Activated T-cell treated with anti-CD3 and anti-CD28 coated beads for 1 hour (primary cell): ENCODE data around the gene SDHA.
"Not testable (repeated sequence)": the region's sequence is repeated elsewhere in the genome, so short reads cannot be mapped to it uniquely, and the experiment has no call there.

ENCODE experiments used
- DNase-seq: peaks from one replicate; pipeline ENCODE4 v3.0.0-alpha.2; 2020; ENCODE audit warnings: low read depth

Gene SDHA

GRCh38 chr5:300691-301435, 82.7 kb downstream of the SDHA start:
- not testable (repeated sequence) for DNase-seq

- not testable (repeated sequence) for DNase-seq
Observed at GRCh38 chr5:302416-302815, 84.3 kb downstream of the SDHA start.

DNA sequence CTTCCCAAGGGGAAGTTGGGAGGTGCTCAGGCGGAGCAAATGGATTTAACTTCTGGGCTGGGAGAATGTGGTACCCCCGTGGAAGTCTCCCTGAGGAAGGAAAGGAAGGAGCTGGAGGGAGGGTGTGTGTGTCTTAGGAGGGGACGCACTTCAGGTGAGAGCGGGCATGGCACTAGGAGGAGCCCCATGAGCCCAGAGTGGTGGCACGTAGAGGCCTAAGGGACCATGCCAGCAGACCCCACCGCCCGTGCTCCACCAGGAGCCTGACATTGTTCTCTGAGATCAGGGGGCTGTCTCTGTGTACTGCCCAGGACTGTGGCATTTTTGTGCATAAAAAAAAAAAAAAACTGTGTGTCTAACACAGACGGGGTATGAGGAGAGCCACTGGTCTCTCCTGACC, 84.8 kb downstream of the SDHA start:
- DNase-seq = no peak

DNA sequence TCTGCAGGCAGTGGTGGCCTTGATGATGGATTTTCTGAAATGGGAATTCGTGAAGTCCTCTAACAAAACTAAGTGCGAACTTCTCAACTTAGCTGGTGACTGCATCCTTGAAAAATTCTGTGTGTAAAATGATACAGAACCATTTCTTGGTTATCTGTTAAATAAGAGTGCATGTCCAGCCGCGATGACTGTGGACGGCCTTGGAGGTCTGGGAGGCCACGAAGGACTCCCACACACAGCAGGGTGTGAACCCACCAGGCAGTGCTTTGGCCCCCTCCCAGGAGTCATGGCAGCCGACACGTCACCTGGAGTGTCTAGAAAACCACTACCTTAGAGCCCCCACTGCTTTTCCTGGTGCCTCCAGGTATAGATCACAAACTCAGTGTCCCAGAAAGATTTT, 85.6 kb downstream of the SDHA start:
- not testable (repeated sequence) for DNase-seq

- no peak for DNase-seq
Observed at GRCh38 chr5:305050-305449, 86.9 kb downstream of the SDHA start.

DNA sequence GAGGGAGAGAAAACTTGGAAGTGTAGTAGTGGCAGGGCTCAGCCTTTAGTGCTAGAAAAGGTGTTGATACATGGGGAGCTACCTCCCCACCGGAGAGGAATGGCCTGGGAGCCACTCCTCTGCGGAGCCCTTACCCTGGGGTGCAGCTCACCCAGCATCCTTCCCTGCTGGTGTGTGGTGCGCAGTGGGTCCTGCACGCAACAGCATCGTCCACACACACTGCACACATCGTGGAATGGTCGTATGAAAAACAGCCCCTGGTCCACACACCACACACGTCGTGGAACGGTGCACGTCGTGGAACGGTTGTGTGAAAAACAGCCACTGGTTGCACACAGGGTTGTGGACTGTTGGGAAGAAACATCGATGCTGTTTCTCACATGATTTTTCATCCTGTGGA, 87.3 kb downstream of the SDHA start:
- no peak for DNase-seq

DNA sequence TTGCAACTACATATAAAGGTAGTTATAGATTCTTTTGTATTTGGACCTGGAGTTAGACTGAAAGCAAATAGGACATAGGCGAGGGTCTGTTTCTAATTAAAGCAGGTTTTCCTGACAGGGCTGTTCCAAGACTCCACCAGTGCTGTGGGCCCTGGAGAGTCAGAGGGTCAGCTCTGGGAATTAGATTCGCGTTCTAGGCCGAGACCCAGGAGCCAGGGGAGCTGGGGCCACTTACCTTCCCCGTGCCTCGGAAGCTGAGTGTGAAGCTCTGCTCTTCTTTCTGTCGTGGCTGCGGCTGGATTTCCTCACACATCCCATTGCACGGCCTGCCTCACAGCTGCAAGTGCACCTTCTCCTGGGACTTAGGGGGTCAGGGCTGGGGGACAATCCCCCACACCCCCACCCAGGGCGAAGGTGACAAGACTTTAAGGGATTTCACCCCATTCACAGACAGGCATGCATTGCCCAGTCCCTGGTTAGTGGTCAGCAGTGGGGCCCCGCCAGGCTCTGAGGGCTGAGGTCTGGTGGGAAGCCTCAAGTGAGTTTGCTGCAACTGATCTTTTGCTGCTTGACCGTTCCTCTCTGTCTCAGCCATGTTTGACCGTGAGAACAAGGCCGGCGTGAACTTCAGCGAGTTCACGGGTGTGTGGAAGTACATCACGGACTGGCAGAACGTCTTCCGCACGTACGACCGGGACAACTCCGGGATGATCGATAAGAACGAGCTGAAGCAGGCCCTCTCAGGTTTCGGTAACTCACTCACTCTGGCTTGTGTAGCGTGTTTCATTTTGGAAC, 88.1 kb downstream of the SDHA start:
- no peak for DNase-seq
